H9 (cell line): Measurements from ENCODE around the gene BSN. TPM values are rescaled to one million over a fixed set of nuclear protein-coding genes. Genes with fewer than 3 reads are reported as not detected.

Experiments
- DNase-seq: peaks from one replicate; pipeline ENCODE4 v3.0.0-alpha.2; 2017
- H2AFZ ChIP-seq: one replicate; pipeline ENCODE4 v1.6.1; 2013; ENCODE audit warnings: mild to moderate bottlenecking, low read length, control low read depth, moderate library complexity
- H2AK5ac ChIP-seq: 2 replicates; pipeline ENCODE4 v1.6.1; 2013; ENCODE audit warnings: low read length, control low read depth, mixed read lengths; ENCODE audit not compliant: insufficient read length
- H2BK120ac ChIP-seq: one replicate; pipeline ENCODE4 v1.6.1; 2013; ENCODE audit warnings: low read depth, mild to moderate bottlenecking, low read length, control low read depth, inconsistent platforms; ENCODE audit not compliant: poor library complexity, severe bottlenecking
- H2BK12ac ChIP-seq: 2 replicates; pipeline ENCODE4 v1.6.1; 2013; ENCODE audit warnings: low read length, control low read depth, mixed read lengths, low read depth; ENCODE audit not compliant: insufficient read length
- H2BK15ac ChIP-seq: 2 replicates; pipeline ENCODE4 v1.6.1; 2013; ENCODE audit warnings: low read depth, low read length, control low read depth
- H2BK20ac ChIP-seq: one replicate; pipeline ENCODE4 v1.6.1; 2013; ENCODE audit warnings: low read depth, mild to moderate bottlenecking, low read length, control low read depth, inconsistent platforms; ENCODE audit not compliant: poor library complexity, severe bottlenecking
- H2BK5ac ChIP-seq: 2 replicates; pipeline ENCODE4 v1.6.1; 2013; ENCODE audit warnings: low read length, control low read depth, mixed read lengths; ENCODE audit not compliant: insufficient read length
- H3K14ac ChIP-seq: 2 replicates; pipeline ENCODE4 v1.6.1; 2013; ENCODE audit warnings: low read length, control low read depth; ENCODE audit not compliant: insufficient read depth
- H3K18ac ChIP-seq: 2 replicates; pipeline ENCODE4 v1.6.1; 2013; ENCODE audit warnings: low read depth, mild to moderate bottlenecking, mixed read lengths, low read length, control low read depth; ENCODE audit not compliant: insufficient read length
- H3K23ac ChIP-seq: 2 replicates; pipeline ENCODE4 v1.6.1; 2013; ENCODE audit warnings: low read length, control low read depth, mixed read lengths, low read depth; ENCODE audit not compliant: insufficient read length
- H3K23me2 ChIP-seq: 2 replicates; pipeline ENCODE4 v1.6.1; 2013; ENCODE audit warnings: low read depth, mild to moderate bottlenecking, mixed read lengths, low read length, control low read depth; ENCODE audit not compliant: insufficient read length, poor library complexity, severe bottlenecking
- H3K27ac ChIP-seq: 2 replicates; pipeline ENCODE4 v1.5.1; 2013; ENCODE audit warnings: low read length, control low read depth, mixed read lengths, low read depth; ENCODE audit not compliant: insufficient read length
- H3K27me3 ChIP-seq: 2 replicates; pipeline ENCODE4 v1.6.1; 2013; ENCODE audit warnings: low read length, control low read depth, inconsistent platforms; ENCODE audit not compliant: insufficient read depth
- H3K4ac ChIP-seq: 2 replicates; pipeline ENCODE4 v1.6.1; 2013; ENCODE audit warnings: low read depth, mild to moderate bottlenecking, control low read depth, inconsistent platforms, low read length, moderate library complexity
- H3K4me1 ChIP-seq: 2 replicates; pipeline ENCODE4 v1.6.1; 2013; ENCODE audit warnings: low read length, control low read depth, inconsistent platforms; ENCODE audit not compliant: insufficient read depth
- H3K4me2 ChIP-seq: 2 replicates; pipeline ENCODE4 v1.6.1; 2013; ENCODE audit warnings: low read length, control low read depth, mixed read lengths; ENCODE audit not compliant: insufficient read length, insufficient read depth
- H3K56ac ChIP-seq: 2 replicates; pipeline ENCODE4 v1.6.1; 2013; ENCODE audit warnings: low read depth, mild to moderate bottlenecking, mixed read lengths, low read length, control low read depth; ENCODE audit not compliant: insufficient read length
- H3K79me1 ChIP-seq: 2 replicates; pipeline ENCODE4 v1.6.1; 2013; ENCODE audit warnings: low read depth, mild to moderate bottlenecking, moderate library complexity, low read length, control low read depth, inconsistent platforms; ENCODE audit not compliant: insufficient read depth, poor library complexity, severe bottlenecking
- H3K79me2 ChIP-seq: 2 replicates; pipeline ENCODE4 v1.6.1; 2013; ENCODE audit warnings: low read length, control low read depth, inconsistent platforms; ENCODE audit not compliant: insufficient read depth
- H3K9ac ChIP-seq: 2 replicates; pipeline ENCODE4 v1.6.1; 2013; ENCODE audit warnings: low read length, control low read depth, mixed read lengths; ENCODE audit not compliant: insufficient read length; ENCODE audit errors: extremely low read depth
- H3K9me3 ChIP-seq: one replicate; pipeline ENCODE4 v1.6.1; 2013; ENCODE audit warnings: low read depth, low read length, inconsistent platforms; ENCODE audit not compliant: control insufficient read depth
- H3T11ph ChIP-seq: one replicate; pipeline ENCODE4 v1.6.1; 2013; ENCODE audit warnings: mild to moderate bottlenecking, low read length, control low read depth, inconsistent platforms
- H4K20me1 ChIP-seq: one replicate; pipeline ENCODE4 v1.6.1; 2013; ENCODE audit not compliant: control insufficient read depth, insufficient read length, insufficient read depth
- H4K5ac ChIP-seq: 2 replicates; pipeline ENCODE4 v1.6.1; 2013; ENCODE audit warnings: low read depth, mild to moderate bottlenecking, mixed read lengths, low read length, control low read depth; ENCODE audit not compliant: insufficient read length
- H4K8ac ChIP-seq: replicated peaks from 2 replicates; pipeline ENCODE4 v1.6.1; 2013; ENCODE audit warnings: low read length, control low read depth, mixed read lengths, low read depth; ENCODE audit not compliant: insufficient read length
- H4K91ac ChIP-seq: 2 replicates; pipeline ENCODE4 v1.6.1; 2013; ENCODE audit warnings: low read depth, mild to moderate bottlenecking, moderate library complexity, mixed read lengths, low read length, control low read depth; ENCODE audit not compliant: insufficient read length
- H3K27ac Mint-ChIP-seq, 3 experiments: 2 replicates in 2 of 3; 3 replicates in 1 of 3; pipeline ENCODE4 v1.8.0; 2020 to 2021; ENCODE audit warnings: mixed read lengths in 3 of 3, mild to moderate bottlenecking in 1 of 3, moderate library complexity in 1 of 3
- H3K27me3 Mint-ChIP-seq: 2 replicates; pipeline ENCODE4 v1.8.0; 2021; ENCODE audit warnings: low read depth, mild to moderate bottlenecking, moderate library complexity, mixed read lengths
- H3K36me3 Mint-ChIP-seq, 3 experiments: 2 replicates in 2 of 3; 3 replicates in 1 of 3; pipeline ENCODE4 v1.8.0; 2020 to 2021; ENCODE audit warnings: low read depth in 3 of 3, mixed read lengths in 3 of 3; ENCODE audit not compliant: insufficient read depth in 1 of 3
- H3K4me1 Mint-ChIP-seq, 2 experiments: 2 replicates each; pipeline ENCODE4 v1.8.0; 2020; ENCODE audit warnings: mixed read lengths in 2 of 2
- H3K4me3 Mint-ChIP-seq, 2 experiments: 2 replicates in 1 of 2; 3 replicates in 1 of 2; pipeline ENCODE4 v1.8.0; 2020 to 2021; ENCODE audit warnings: mild to moderate bottlenecking in 2 of 2, mixed read lengths in 2 of 2, moderate library complexity in 1 of 2
- H3K9me3 Mint-ChIP-seq, 2 experiments: 2 replicates in 1 of 2; 3 replicates in 1 of 2; pipeline ENCODE4 v1.8.0; 2020; ENCODE audit warnings: mild to moderate bottlenecking in 2 of 2, mixed read lengths in 2 of 2, moderate library complexity in 1 of 2
- CTCF ChIP-seq: fragments of 200-600 bp; sonication (generic); conservative IDR thresholded peaks from 3 replicates; pipeline ENCODE4 v1.8.0; 2021; ENCODE audit warnings: antibody characterized with exemption, mild to moderate bottlenecking
- WGBS: extraction: QIAGEN DNeasy Blood & Tissue Kit; methylation state at CpG from one replicate; pipeline ENCODE4 v1.1.7; 2013; ENCODE audit warnings: missing lambda C conversion rate, low lambda C conversion rate, mixed read lengths; ENCODE audit not compliant: insufficient read length; ENCODE audit errors: extremely low coverage; 5-methylcytosine and 5-hydroxymethylcytosine counted together
- total RNA-seq: library from RNA; stranded (reverse); gene quantifications from 2 replicates; pipeline ENCODE4 v1.2.1, GENCODE V29; 2021

The BSN gene
- total RNA-seq, 1 experiment from 2014 or later = 2.4 TPM

- no peak overlapping the region for H4K8ac ChIP-seq
- no peaks in the 10 kb centered on the region; the same call in 1 of the 2 replicates for H3K27me3 Mint-ChIP-seq
- no peak overlapping the region; the same call in 1 of the 2 replicates for H3K4ac ChIP-seq
- H3K79me2 ChIP-seq = no peaks in the 10 kb centered on the region; the same call in 1 of the 2 replicates
- WGBS = no CpG with 5 or more reads among the region's 17 CpGs
- peak overlapping the region; percentile 69 for H3K18ac ChIP-seq
- H3K23ac ChIP-seq = no peak overlapping the region
- H3K14ac ChIP-seq = peak overlapping the region; percentile 83
- H3K36me3 Mint-ChIP-seq = peaks cover 21 to 28% (median 28%) of the 10 kb centered on the region in 3 experiments; a peak in 6 of 7 replicates
- no peak overlapping the region for H3K56ac ChIP-seq
- peak overlapping the region; percentile 94 to 95 for H3K4me3 Mint-ChIP-seq
- H3K9me3 ChIP-seq = no peaks in the 10 kb centered on the region
- no peak overlapping the region for H4K5ac ChIP-seq
- peaks cover 15 to 20% of the 10 kb centered on the region in 2 experiments for H3K4me1 Mint-ChIP-seq
- TF ChIP-seq CTCF = no peak
- peak overlapping the region; percentile 67 for H3K4me2 ChIP-seq
- H4K91ac ChIP-seq = no peak overlapping the region
- H3K27me3 ChIP-seq = no peaks in the 10 kb centered on the region
- no peak overlapping the region for H2BK12ac ChIP-seq
- H2BK120ac ChIP-seq = no peak overlapping the region
- H4K20me1 ChIP-seq = no peaks in the 10 kb centered on the region
- peaks cover 4% of the 10 kb centered on the region for H3K79me1 ChIP-seq
- H2BK20ac ChIP-seq = no peak overlapping the region
- no peak overlapping the region for H2BK5ac ChIP-seq
- no peaks in the 10 kb centered on the region; the same call in 1 of the 2 replicates for H3K4me1 ChIP-seq
- peak overlapping the region; percentile 44 for H3K9ac ChIP-seq
- peak overlapping the region; percentile 93 to 99 (median 98) for H3K27ac Mint-ChIP-seq
- DNase-seq = no peak
- no peak overlapping the region for H2AK5ac ChIP-seq
- peaks cover 8% of the 10 kb centered on the region for H3K23me2 ChIP-seq
- no peak overlapping the region for H2BK15ac ChIP-seq
- no peak overlapping the region for H3K27ac ChIP-seq
- no peak overlapping the region for H3T11ph ChIP-seq
- H2AFZ ChIP-seq = no peak overlapping the region
- H3K9me3 Mint-ChIP-seq = no peaks in the 10 kb centered on the region
Measured at GRCh38 chr3:49673121-49673714, 118.9 kb downstream of the BSN start.
